GM12891 (cell line): Measurements from ENCODE around the gene PCCA.

Experiments
- POLR2A ChIP-seq: IDR thresholded peaks from 2 replicates; pipeline ENCODE4 v1.6.1; 2011; ENCODE audit warnings: low read depth, low read length, control low read depth
- POLR2AphosphoS5 ChIP-seq: IDR thresholded peaks from 2 replicates; pipeline ENCODE4 v1.6.1; 2011; ENCODE audit warnings: low read depth, low read length, control low read depth

DNA sequence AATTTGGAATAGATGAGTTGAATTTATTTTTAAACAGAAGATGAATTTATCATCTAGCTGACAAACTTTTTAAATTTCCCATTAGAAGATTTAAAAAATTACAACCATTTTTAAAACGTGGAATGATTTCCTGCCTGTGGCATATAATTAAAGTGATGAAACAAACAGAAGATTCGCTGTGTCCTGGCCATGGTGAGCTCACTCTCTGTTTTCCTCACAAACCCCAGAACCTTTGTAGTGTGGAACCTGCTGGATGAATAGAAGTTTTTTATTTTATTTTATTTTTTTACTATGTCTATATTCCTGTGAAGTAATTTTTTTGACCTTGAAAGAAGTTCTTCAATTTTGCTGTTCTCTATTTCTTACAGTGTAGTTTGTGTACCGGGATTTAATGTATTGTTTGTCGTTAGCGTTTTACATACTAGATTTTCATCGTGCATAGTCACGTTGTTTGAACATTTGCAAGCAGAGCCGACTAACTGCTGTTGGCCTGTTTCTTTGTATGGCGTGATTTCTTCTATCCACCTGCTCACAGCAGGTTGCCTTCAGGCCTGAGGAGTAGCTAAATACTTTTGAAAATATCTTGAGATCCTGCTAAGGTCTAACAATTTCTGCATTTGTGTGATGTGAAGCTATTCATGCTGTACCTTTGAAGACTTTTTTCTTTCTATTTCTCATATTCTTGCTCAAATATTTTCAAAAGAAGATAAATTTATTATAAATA, 350.5 kb downstream of the PCCA start:
- TF ChIP-seq POLR2A, result no peak
- no peak for TF ChIP-seq POLR2AphosphoS5
